Activated CD8-positive, alpha-beta memory T cell treated with anti-CD3 and anti-CD28 coated beads for 36 hours (primary cell): Measurements from ENCODE around the gene GARIN3. TPM values are rescaled to one million over a fixed set of nuclear protein-coding genes. Genes with fewer than 3 reads are reported as not detected.
"Not testable (repeated sequence)": the region's sequence is repeated elsewhere in the genome, so short reads cannot be mapped to it uniquely, and the experiment has no call there.

Experiments used
- CTCF ChIA-PET: fragments of 350-600 bp; sonication (Branson Sonifier 250); formaldehyde crosslinking; loops from one replicate; lab custom pipeline; 2021; ENCODE audit warnings: antibody characterized with exemption; lab: Charles Lee
- POLR2A ChIA-PET: fragments of 350-600 bp; sonication (Branson Sonifier 250); formaldehyde crosslinking; loops from one replicate; lab custom pipeline; 2021; ENCODE audit warnings: antibody characterized with exemption; lab: Charles Lee
- total RNA-seq, 2 experiments: library from RNA; stranded (reverse); gene quantifications; one replicate each; pipeline ENCODE4 v1.2.3, GENCODE V29; 2021

The GARIN3 gene
- under 1 TPM; 0.25 to 0.38 TPM for total RNA-seq

- CTCF ChIA-PET: interaction anchor here (0.8 to 1.7 kb wide), 4 partner anchors 14 to 58 kb away, joined by 3 to 5 read pairs (median 4); partner anchors contain the start of gene ITK
- POLR2A ChIA-PET: interaction anchor here (0.6 to 1.5 kb wide), 4 partner anchors 14 to 42 kb away, joined by 3 to 11 read pairs (median 4); partner anchors contain the start of gene ITK
These were observed at the start of gene GARIN3 for GRCh38 chr5:157166214-157167213. GARIN3 (minus strand) TSS chr5:157166264; CDS start chr5:157166168, 96 bp downstream.

- ChIA-PET CTCF (interaction anchor here (0.7 to 1.4 kb wide), 2 partner anchors 38 to 39 kb away, joined by 3 read pairs; no protein-coding TSS in a partner anchor), POLR2A (interaction anchor here (0.7 to 1.4 kb wide), 4 partner anchors 11 to 36 kb away, joined by 3 to 8 read pairs (median 4); no protein-coding TSS in a partner anchor)
These were observed 49.6 kb upstream of the GARIN3 start for GRCh38 chr5:157215514-157216167.

- ChIA-PET CTCF (interaction anchor here (0.7 to 1.4 kb wide), 2 partner anchors 38 to 39 kb away, joined by 3 read pairs; no protein-coding TSS in a partner anchor), POLR2A (interaction anchor here (0.7 to 1.0 kb wide), 2 partner anchors 11 to 36 kb away, joined by 3 to 4 read pairs; no protein-coding TSS in a partner anchor)
These were observed 48.9 kb upstream of the GARIN3 start for GRCh38 chr5:157214861-157215513.

DNA sequence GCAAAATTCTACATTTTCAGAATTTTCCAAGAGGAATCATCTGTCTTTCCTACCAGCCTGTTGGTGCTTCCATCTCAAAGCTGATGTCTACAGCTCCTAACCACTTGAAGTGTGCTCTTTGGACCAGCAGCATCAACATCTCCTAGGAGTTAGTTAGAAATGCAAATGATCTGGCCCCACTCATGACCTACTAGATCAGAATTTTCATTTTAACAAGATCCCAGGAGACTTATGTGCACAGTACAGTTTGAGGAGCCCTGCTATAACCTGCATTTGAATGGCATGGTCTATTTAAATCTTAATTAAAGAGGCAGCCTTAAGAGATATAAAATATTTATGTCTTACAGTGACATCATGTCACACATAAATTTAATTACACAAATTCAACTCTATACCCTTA lies 48.4 kb upstream of the GARIN3 start:
- POLR2A ChIA-PET: no interaction called here
- CTCF ChIA-PET: interaction anchor here (1.0 kb wide), 1 partner anchor 9 kb away, joined by 3 read pairs; no protein-coding TSS in a partner anchor

DNA sequence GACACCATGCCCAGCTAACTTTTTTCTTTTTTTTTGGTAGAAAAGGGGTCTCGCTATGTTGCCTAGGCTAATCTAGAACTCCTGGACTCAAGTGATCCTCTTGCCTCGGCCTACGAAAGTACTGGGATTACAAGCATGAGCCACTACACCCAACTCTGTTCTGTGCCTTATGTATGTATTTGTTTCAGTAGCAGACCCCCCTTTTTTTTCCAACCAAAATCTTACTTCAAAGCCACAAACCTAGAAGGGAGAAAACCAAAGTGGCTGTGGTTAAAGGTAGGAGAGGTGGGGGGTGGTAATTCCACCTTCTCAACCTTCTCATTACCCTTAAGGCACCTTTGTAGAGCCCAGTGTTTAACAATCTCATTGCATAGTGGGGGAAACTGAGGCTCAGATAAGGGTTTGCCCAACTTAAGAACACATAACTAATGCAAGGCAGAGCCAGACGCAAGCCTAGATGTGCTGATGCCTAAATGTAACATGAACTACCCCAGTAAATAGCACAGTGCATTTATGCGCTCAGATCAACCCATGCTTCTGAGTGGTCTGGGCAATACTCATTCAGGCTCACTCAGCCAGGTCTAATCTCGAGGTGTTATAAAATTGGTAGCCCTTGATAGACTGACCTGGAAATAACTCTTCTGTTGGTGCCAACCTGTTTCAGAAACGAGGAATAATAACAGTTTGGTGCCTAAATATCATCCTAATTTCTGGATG lies 47.6 kb upstream of the GARIN3 start:
- CTCF ChIA-PET: interaction anchor here (1.0 kb wide), 1 partner anchor 8 kb away, joined by 3 read pairs; no protein-coding TSS in a partner anchor
- POLR2A ChIA-PET: no interaction called here

- POLR2A ChIA-PET: interaction anchor here (0.6 to 2.1 kb wide), 2 partner anchors 12 to 14 kb away, joined by 3 to 4 read pairs; no protein-coding TSS in a partner anchor
- CTCF ChIA-PET: interaction anchor here (0.8 kb wide), 1 partner anchor 15 kb away, joined by 5 read pairs; no protein-coding TSS in a partner anchor
These were observed 46.2 kb upstream of the GARIN3 start for GRCh38 chr5:157212307-157212706.

GRCh38 chr5:157210652-157211051 lies 44.6 kb upstream of the GARIN3 start:
- POLR2A ChIA-PET: interaction anchor here (1.0 kb wide), 1 partner anchor 11 kb away, joined by 3 read pairs; no protein-coding TSS in a partner anchor
- CTCF ChIA-PET: not testable (repeated sequence)

DNA sequence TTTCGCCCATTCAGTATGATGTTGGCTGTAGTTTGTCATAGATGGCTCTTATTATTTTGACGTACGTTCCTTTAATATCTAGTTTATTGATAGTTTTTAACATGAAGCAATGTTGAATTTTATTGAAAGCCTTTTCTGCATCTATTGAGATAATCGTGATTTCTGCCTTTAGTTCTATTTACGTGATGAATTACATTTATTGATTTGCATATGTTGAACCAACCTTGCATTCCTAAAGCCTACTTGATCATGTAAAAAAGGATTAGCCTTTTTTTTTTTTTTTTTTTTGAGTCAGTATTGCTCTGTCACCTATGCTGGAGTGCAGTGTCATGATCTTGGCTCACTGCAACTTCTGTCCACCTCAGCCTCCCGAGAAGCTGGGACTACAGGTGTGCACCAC lies 39.6 kb upstream of the GARIN3 start:
- ChIA-PET POLR2A (interaction anchor here (0.7 to 3.6 kb wide), 4 partner anchors 12 to 26 kb away, joined by 4 to 15 read pairs (median 6); no protein-coding TSS in a partner anchor), CTCF (interaction anchor here (1.2 to 2.8 kb wide), 3 partner anchors 8 to 38 kb away, joined by 3 to 9 read pairs (median 3); no protein-coding TSS in a partner anchor)

DNA sequence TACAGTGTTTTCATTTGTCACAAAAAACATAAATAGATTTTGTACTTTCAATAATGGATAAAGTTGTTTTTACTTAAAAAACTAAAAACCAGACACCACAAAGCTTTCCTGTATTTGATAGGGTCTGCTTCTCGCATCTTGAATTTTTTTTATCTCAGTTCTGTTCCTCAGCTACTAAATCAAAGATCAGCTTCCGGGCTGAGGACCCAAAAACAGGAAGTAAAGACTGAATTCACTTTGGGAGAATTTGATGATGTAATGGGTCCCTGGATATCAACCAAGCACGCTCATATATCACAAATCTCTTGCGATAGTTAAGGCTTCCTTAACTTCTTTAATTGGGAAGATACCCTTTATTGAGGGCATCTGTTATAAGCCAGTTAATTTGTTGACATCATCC lies 38.7 kb upstream of the GARIN3 start:
- POLR2A ChIA-PET: interaction anchor here (3.6 kb wide), 1 partner anchor 15 kb away, joined by 15 read pairs; no protein-coding TSS in a partner anchor
- CTCF ChIA-PET: interaction anchor here (1.3 to 2.8 kb wide), 2 partner anchors 9 to 15 kb away, joined by 3 to 9 read pairs; no protein-coding TSS in a partner anchor

GRCh38 chr5:157203417-157203816 lies 37.4 kb upstream of the GARIN3 start:
- CTCF ChIA-PET: interaction anchor here (0.6 to 2.8 kb wide), 4 partner anchors 8 to 55 kb away, joined by 3 to 12 read pairs (median 6); no protein-coding TSS in a partner anchor

DNA sequence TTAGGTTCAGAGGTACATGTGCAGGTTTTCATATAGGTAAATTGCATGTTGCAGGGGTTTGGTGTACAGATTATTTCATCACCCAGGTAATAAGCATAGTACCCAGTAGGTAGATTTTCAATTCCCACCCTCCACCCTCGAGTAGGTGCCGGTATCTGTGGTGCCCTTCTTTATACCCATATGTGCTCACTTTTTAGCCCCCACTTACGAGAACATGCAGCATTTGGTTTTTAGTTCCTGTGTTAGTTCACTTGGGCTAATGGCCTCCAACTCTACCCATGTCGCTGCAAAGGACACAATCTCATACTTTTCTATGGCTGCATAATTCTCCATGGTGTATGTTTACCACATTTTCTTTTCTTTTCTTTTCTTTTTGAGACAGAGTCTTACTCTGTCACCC lies 35.8 kb upstream of the GARIN3 start:
- ChIA-PET POLR2A (no interaction called here), CTCF (no interaction called here)

More at GRCh38 chr5:157203417-157203816, 37.4 kb upstream of the GARIN3 start:
- POLR2A ChIA-PET: interaction anchor here (0.5 to 3.6 kb wide), 2 partner anchors 13 to 24 kb away, joined by 3 to 15 read pairs; no protein-coding TSS in a partner anchor

- POLR2A ChIA-PET: interaction anchor here (0.6 to 2.0 kb wide), 10 partner anchors 9 to 55 kb away, joined by 3 to 12 read pairs (median 6); partner anchors contain the start of genes ITK and MED7
- CTCF ChIA-PET: interaction anchor here (1.0 to 1.7 kb wide), 3 partner anchors 9 to 19 kb away, joined by 4 to 5 read pairs (median 4); no protein-coding TSS in a partner anchor
These were observed 32.4 kb upstream of the GARIN3 start for GRCh38 chr5:157198277-157198986.

DNA sequence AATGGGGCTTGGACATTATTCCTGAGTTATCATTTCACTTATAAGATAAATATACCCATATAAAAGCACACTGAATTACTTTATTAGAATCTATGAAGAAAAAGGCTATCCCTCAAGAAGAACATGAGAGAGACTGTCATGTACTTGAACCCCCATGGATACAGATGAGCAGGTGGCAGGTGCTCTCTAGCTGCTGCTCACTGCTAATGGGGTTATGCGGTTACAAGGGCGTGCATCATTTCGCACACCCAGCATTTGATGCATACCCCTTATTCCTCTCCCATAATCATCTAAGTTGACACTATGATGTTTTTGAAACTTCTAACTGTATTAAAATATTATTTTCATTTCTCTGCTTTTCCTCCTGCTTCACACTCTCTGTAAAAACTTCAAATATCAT lies 31.0 kb upstream of the GARIN3 start:
- CTCF ChIA-PET: interaction anchor here (0.6 to 1.3 kb wide), 3 partner anchors 10 to 25 kb away, joined by 3 to 4 read pairs (median 3); no protein-coding TSS in a partner anchor
- POLR2A ChIA-PET: interaction anchor here (0.6 to 2.0 kb wide), 6 partner anchors 10 to 69 kb away, joined by 3 to 7 read pairs (median 4); partner anchors contain the start of gene CYFIP2

DNA sequence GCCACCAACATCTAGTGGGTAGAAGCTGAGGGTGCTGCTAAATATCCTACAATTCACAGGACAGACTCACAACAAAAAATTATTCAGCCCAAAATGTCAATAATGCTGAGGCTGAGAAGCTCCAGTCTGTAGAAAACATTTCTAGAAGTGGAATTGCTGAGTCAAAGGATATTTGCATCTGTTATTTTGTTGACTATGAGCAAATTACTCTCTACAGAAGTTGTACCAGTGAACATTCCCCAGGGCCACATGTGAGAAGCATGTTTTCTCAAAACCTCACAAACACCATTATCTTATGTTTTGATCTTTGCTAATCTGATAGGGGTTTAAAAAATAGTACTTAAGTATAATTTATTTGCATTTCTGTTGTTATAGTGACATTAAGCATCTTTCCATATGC lies 30.0 kb upstream of the GARIN3 start:
- CTCF ChIA-PET: interaction anchor here (1.2 to 1.3 kb wide), 2 partner anchors 14 to 23 kb away, joined by 3 read pairs; no protein-coding TSS in a partner anchor
- POLR2A ChIA-PET: interaction anchor here (0.6 to 1.6 kb wide), 6 partner anchors 9 to 54 kb away, joined by 4 to 8 read pairs (median 5); partner anchors contain the start of genes ITK and MED7

DNA sequence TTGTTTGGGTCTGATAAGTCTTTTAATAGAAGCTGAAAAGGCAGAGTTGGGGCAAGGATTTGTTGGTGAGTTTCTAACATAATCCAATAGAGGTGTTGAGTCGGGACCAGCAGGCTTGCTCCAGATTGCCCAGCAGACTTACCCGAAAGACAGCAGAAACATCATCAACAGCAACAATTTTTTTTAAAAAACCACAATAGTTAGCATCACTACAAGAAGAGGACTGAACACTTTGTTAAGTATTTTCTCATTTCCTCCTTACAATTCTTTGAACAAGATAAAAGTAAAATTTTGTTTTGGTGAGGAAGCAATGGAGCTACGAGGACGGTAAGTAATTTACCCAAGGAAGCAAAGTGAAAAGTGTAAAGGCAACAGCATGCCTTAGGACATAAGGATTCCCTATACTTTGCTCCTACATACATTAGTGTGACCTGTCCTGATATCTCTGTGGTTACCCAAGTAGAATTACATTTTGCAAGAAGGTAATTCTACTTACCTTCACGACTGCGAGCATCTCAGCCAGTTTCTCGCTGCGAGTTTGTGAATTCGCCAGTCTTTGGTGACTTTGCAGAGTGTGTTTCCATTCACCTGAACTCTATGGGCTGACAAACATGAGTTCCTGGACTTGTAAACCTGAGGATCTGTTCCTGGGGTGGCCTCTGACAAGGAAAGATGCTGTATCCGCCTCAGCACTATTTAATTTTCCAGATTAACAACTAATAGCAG lies 27.8 kb upstream of the GARIN3 start:
- ChIA-PET CTCF (interaction anchor here (1.0 to 1.6 kb wide), 4 partner anchors 10 to 32 kb away, joined by 3 to 4 read pairs (median 3); no protein-coding TSS in a partner anchor), POLR2A (interaction anchor here (0.9 to 6.7 kb wide), 4 partner anchors 10 to 57 kb away, joined by 3 to 60 read pairs (median 4); partner anchors contain the start of gene ITK)
